Measurements from ENCODE around the gene KCNH5.

The KCNH5 gene

DNA sequence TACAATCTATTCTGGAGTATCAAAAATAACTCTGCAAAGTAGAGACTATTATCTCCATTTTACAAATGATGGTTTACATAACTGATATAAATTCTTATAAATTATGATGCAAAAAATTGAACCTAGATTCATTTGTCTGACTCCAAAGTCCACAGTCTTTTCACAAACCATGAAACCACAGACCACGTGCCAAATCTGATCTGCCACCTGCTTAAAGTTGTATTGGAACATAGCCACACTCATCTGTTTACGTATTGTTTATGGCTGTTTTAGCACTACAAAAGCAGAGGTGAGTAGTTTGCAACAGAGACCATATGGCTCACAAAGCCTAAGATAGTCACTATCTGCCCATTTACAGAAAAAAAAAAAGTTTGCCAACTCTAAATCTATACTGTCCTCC is 105.3 kb downstream of the KCNH5 start:
- no peak for DNase-seq (ENCODE audit: low read depth)
- H3K4me3 ChIP-seq (ENCODE audit: control insufficient read depth, low read depth, low read length): no peak overlapping the region
- TF ChIP-seq, protein P1, sequence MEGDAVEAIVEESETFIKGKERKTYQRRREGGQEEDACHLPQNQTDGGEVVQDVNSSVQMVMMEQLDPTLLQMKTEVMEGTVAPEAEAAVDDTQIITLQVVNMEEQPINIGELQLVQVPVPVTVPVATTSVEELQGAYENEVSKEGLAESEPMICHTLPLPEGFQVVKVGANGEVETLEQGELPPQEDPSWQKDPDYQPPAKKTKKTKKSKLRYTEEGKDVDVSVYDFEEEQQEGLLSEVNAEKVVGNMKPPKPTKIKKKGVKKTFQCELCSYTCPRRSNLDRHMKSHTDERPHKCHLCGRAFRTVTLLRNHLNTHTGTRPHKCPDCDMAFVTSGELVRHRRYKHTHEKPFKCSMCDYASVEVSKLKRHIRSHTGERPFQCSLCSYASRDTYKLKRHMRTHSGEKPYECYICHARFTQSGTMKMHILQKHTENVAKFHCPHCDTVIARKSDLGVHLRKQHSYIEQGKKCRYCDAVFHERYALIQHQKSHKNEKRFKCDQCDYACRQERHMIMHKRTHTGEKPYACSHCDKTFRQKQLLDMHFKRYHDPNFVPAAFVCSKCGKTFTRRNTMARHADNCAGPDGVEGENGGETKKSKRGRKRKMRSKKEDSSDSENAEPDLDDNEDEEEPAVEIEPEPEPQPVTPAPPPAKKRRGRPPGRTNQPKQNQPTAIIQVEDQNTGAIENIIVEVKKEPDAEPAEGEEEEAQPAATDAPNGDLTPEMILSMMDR (conservative IDR thresholded peaks at IDR 0.05; ENCODE audit: control insufficient read depth, insufficient read depth, low read depth, low read length): no peak

DNA sequence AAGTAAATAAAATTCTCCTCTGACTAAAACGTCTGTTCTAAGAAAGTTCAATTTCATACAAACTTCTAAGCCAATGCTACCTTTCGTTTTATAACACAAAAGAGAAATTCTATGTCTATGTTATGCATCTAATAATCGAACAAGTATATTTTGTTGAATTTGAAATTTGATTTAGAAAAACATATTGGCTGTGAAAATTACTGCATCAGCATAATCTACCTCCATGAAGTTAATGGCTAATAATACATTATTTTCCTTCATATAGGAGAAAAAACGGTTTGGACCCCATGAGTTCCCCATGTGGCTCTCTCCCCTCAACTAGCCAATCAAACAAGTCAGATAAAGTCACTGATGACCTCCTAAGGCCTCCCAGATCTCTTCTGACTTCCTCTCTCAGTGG is 106.5 kb downstream of the KCNH5 start:
- no peak overlapping the region for H3K4me3 ChIP-seq (ENCODE audit: control insufficient read depth, low read depth, low read length)
- no peak for DNase-seq (ENCODE audit: low read depth)
- TF ChIP-seq, protein P1 (conservative IDR thresholded peaks at IDR 0.05; ENCODE audit: control insufficient read depth, insufficient read depth, low read depth, low read length): no peak

DNA sequence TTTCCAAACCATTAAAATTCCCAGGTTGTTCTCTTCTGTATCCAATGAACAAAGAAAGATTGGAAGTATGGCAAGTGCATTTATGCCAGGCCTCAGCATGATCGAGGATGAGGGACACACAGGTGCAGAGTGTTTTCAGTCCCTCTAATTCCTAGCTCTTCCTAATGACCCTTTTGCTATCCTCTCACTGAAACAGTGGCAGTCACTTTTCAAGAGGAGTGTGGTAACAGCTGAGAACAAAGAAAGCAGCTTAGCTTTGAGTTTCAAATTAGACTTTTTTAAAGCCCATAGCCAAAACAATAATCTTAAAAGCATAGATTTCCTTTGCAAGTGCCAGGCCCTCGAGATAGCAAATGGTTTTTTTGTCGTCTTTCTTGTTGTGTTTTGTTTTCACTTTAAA is 110.8 kb downstream of the KCNH5 start:
- DNase-seq (ENCODE audit: low read depth): no peak
- TF ChIP-seq, protein P1 (conservative IDR thresholded peaks at IDR 0.05; ENCODE audit: control insufficient read depth, insufficient read depth, low read depth, low read length): no peak
- H3K4me3 ChIP-seq (ENCODE audit: control insufficient read depth, low read depth, low read length): no peak overlapping the region

DNA sequence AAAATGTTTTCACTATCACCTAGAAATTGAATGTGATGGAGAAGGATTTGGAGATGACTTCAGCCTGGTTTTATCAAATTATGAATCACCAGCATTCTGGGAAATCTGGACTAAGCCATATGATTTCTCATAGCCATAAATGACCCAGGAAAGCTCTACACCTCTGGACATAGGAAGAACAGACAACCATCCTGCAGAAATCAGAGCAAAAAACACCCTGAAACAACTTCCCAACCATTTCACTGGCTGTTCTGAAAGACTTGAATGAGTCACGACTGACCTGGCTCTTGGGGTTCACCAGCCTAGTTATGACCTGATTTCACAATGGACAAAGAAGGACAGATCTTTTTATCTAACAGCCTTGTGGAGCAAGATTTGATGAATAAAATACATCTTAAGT is 123.8 kb downstream of the KCNH5 start:
- TF ChIP-seq, protein P1 (conservative IDR thresholded peaks at IDR 0.05; ENCODE audit: control insufficient read depth, insufficient read depth, low read depth, low read length): no peak
- H3K4me3 ChIP-seq (ENCODE audit: control insufficient read depth, low read depth, low read length): no peak overlapping the region
- DNase-seq (ENCODE audit: low read depth): peak; percentile 52

DNA sequence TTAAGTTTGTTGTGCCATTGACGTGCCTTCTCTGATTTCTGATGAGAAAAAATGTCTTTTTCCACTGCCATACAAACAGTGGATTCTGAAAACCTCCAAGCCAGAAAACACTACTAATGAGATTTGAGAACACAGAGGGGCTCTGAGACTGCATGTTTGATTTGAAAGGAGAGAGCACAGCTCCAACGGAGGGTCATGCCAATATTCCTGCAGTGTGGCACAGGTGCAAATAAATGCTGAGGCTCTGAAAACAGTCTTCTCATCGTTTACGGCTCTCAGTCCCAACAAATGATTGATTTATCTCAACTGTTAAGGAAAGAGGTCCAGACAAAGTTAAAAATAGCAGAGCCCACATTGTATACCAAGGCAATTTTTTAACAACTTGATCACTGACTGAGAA is 128.7 kb downstream of the KCNH5 start:
- H3K4me3 ChIP-seq (ENCODE audit: control insufficient read depth, low read depth, low read length): no peak overlapping the region
- TF ChIP-seq, protein P1 (conservative IDR thresholded peaks at IDR 0.05; ENCODE audit: control insufficient read depth, insufficient read depth, low read depth, low read length): no peak
- no peak for DNase-seq (ENCODE audit: low read depth)

DNA sequence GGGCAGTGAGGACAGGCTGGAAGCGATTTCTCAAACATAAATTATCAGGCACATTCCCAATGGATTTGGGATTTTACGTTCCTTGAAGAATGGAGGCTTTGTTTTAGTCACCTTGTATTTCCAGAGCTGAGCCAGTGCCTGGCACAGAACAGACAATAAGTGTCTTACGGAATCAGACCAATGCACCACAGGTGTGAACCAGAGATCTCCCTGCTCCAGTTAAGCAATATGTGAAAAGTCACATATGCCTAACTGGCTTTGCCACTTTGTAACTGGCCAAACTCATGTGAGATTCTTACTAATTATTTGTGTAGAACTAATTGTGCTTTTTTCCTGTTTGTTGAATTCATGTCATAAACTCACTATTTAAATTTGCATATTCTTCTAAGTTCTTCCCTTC is 130.4 kb downstream of the KCNH5 start:
- DNase-seq (ENCODE audit: low read depth): no peak
- H3K4me3 ChIP-seq (ENCODE audit: control insufficient read depth, low read depth, low read length): no peak overlapping the region
- TF ChIP-seq, protein P1 (conservative IDR thresholded peaks at IDR 0.05; ENCODE audit: control insufficient read depth, insufficient read depth, low read depth, low read length): no peak

DNA sequence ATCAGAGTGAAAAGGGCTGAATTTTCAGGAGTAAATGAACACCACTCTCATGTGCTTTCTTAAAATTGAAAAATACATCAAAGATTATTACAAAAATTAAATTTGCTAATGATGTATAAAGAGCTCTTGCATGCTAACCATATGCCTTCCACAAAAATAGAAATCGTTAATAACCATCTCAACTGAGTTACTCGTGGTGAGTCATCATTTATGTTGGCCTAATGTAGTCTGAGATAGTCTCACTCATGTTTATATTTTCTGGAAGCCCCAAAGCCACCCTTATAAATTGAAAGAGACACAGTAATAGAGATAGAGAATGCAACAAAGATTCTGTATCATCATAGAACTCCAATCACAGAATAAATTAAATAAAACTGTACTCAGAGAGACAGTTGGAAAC is 131.2 kb downstream of the KCNH5 start:
- peak; percentile 72 for DNase-seq (ENCODE audit: low read depth)
- H3K4me3 ChIP-seq (ENCODE audit: control insufficient read depth, low read depth, low read length): no peak overlapping the region
- TF ChIP-seq, protein P1 (conservative IDR thresholded peaks at IDR 0.05; ENCODE audit: control insufficient read depth, insufficient read depth, low read depth, low read length): no peak
